Activated CD4-positive, CD25-positive, alpha-beta regulatory T cell treated with anti-CD3 and anti-CD28 coated beads, Interleukin-2, amount 50 U/mL, for 72 hours (primary cell): ENCODE data around the gene RAB18.
"Not testable (repeated sequence)": the region's sequence is repeated elsewhere in the genome, so short reads cannot be mapped to it uniquely, and the experiment has no call there.

Experiments used
- DNase-seq: peaks from one replicate; pipeline ENCODE4 v3.0.0; 2021

Gene RAB18

DNA sequence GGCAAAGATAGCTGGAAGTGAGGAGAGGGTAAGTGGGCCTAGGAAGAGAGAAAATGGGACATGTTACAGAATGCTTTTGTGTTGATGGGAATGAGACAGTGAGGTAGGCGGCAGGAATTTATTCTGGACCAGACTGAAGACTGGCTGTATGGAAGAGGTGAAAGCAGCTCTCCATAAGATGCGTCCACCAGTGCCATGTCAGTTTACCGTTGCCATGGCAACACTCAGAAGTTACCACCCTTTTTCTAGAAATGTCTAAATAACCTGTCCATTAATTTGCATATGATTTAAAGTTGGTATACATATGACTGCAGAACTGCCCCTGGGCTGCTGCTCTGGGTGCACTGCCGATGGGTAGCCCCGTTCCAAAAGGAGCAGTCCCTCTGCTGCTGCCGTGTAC is 46.7 kb downstream of the RAB18 start:
- DNase-seq: no peak

GRCh38 chr10:27558612-27559020 is 54.5 kb downstream of the RAB18 start:
- DNase-seq: no peak

- no peak for DNase-seq
Observed at GRCh38 chr10:27561334-27561733, 57.2 kb downstream of the RAB18 start.

GRCh38 chr10:27564398-27564797 is 60.3 kb downstream of the RAB18 start:
- no peak for DNase-seq

GRCh38 chr10:27564880-27565279 is 60.8 kb downstream of the RAB18 start:
- DNase-seq: no peak

GRCh38 chr10:27568196-27569175 is 64.4 kb downstream of the RAB18 start:
- DNase-seq: no peak

DNA sequence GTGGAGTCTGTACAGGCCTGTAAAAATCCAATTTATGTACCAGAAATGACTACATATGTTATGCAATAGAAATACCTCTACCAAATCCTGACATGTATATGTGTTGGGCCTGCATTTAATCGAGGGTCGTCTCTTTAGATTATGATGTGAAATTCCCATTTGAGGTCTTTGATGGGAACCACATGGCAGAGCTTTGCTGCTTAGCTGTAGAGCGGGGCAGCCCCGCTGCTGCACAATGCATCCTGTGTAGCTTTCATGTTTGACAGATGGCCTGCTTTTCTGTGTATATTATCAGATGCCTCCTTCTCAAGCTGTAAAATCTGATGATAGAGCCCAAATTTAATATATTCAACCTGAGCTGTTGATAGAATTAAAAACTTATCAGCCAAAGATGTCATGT is 65.8 kb downstream of the RAB18 start:
- DNase-seq: no peak

GRCh38 chr10:27577038-27577437 is 72.9 kb downstream of the RAB18 start:
- DNase-seq: not testable (repeated sequence)

DNA sequence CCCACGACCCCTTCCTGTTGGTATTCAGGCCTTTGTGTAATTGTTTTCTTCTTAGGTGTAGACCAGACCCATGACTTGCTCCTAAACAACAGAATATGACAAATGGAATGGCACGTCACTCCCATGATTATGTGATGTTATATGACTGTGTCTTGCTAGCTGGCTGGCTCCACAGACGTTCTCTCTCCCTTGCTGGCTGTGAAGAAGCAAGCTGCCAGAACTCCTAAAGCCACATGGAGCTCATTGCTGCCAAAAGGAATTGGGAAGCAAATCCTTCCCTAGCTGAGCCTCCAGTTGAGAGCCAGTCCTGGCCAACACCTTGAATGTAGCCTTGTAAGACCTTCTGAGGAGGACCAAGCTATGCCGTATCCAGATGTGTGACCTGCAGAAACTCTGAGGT is 74.2 kb downstream of the RAB18 start:
- no peak for DNase-seq

GRCh38 chr10:27581225-27581624 is 77.1 kb downstream of the RAB18 start:
- no peak for DNase-seq

- no peak for DNase-seq
Observed at GRCh38 chr10:27584302-27584701, 80.2 kb downstream of the RAB18 start.
